ENCODE results near the gene TEX28.
"Not testable (repeated sequence)": the region's sequence is repeated elsewhere in the genome, so short reads cannot be mapped to it uniquely, and the experiment has no call there.

TEX28 gene

GRCh38 chrX:154309041-154309775, 14.3 kb upstream of the TEX28 start:
- TF ChIP-seq, protein P1, sequence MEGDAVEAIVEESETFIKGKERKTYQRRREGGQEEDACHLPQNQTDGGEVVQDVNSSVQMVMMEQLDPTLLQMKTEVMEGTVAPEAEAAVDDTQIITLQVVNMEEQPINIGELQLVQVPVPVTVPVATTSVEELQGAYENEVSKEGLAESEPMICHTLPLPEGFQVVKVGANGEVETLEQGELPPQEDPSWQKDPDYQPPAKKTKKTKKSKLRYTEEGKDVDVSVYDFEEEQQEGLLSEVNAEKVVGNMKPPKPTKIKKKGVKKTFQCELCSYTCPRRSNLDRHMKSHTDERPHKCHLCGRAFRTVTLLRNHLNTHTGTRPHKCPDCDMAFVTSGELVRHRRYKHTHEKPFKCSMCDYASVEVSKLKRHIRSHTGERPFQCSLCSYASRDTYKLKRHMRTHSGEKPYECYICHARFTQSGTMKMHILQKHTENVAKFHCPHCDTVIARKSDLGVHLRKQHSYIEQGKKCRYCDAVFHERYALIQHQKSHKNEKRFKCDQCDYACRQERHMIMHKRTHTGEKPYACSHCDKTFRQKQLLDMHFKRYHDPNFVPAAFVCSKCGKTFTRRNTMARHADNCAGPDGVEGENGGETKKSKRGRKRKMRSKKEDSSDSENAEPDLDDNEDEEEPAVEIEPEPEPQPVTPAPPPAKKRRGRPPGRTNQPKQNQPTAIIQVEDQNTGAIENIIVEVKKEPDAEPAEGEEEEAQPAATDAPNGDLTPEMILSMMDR (IDR thresholded peaks at IDR 0.05): no peak
- Histone ChIP-seq H3K4me3 (no peak overlapping the region), H3K27ac (no peak overlapping the region)
- DNase-seq (ENCODE audit: low spot score): no peak

GRCh38 chrX:154308108-154308946, 13.4 kb upstream of the TEX28 start:
- TF ChIP-seq, protein P1 (IDR thresholded peaks at IDR 0.05): peak; percentile 47
- Histone ChIP-seq H3K4me3 (no peak overlapping the region), H3K27ac (no peak overlapping the region)
- no peak for DNase-seq (ENCODE audit: low spot score)

DNA sequence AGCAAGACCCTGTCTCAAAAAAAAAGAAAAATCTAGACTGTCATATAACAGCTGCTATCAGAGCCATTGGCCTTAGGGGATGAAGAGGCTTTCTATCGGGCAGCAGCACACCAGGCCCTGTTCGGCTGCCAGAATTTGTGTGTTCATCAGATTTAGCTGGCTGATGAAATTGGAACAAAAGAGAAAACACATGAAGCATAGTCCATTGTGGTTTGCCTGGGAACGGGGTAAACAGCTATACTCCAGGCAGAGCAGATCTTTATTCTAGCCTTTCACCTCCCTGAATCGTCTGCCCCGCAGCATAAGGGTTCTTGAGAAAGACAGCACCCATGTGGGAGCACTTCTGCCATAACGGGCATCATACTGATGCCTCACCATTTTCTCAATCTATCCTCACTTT, 12.3 kb upstream of the TEX28 start:
- Histone ChIP-seq H3K27ac (no peak overlapping the region), H3K4me3 (no peak overlapping the region)
- TF ChIP-seq, protein P1 (IDR thresholded peaks at IDR 0.05): no peak
- DNase-seq (ENCODE audit: low spot score): no peak

GRCh38 chrX:154305541-154306205, 10.7 kb upstream of the TEX28 start:
- H3K27ac ChIP-seq: no peak overlapping the region
- TF ChIP-seq, protein P1 (IDR thresholded peaks at IDR 0.05): no peak
- no peak for DNase-seq (ENCODE audit: low spot score)
- H3K4me3 ChIP-seq: no peak overlapping the region

DNA sequence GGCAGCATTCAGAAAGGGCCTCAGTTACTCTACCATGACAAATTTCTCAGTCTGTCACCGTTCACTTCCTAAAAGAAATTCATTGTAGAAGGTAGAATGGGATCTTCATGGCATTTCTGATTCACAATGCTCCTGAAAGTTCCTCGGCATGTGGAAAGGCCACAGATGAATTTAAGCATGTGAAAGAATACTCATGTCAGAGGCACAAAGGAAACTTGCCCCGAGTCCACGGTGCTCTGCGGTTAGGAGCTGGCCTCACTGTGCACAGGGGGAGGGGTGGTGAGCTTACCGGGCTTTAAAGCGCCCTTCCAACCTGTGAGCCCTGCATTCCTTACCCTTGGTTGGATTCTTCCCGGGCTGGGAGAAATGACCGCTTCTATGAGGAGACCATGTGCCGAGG, 9.9 kb upstream of the TEX28 start:
- TF ChIP-seq, protein P1 (IDR thresholded peaks at IDR 0.05): no peak
- no peak for DNase-seq (ENCODE audit: low spot score)

GRCh38 chrX:154303476-154303875, 8.6 kb upstream of the TEX28 start:
- TF ChIP-seq, protein P1 (IDR thresholded peaks at IDR 0.05): no peak
- H3K27ac ChIP-seq: no peak overlapping the region
- DNase-seq (ENCODE audit: low spot score): no peak
- H3K4me3 ChIP-seq: no peak overlapping the region

More for the DNA sequence above, 9.9 kb upstream of the TEX28 start:
- no peak overlapping the region for H3K27ac ChIP-seq
- no peak overlapping the region for H3K4me3 ChIP-seq

DNA sequence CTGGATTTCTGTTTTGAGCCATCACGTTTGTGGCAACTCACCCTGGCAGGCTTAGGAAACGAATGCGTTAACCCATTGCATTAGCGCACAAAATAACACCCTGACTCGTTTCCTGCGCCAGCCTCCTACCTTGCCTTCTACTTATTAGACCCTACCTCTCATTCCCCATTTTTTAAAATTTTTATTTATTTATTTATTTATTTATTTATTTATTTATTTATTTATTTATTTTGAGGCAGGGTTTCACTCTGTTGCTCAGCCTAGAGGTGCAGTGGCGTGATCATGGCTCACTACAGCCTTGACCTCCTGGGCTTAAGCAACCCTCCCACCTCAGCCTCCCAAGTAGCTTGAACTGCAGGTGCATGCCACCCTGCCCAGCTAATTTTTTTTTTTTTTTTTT, 8.1 kb upstream of the TEX28 start:
- not testable (repeated sequence) for H3K27ac ChIP-seq; DNase-seq (ENCODE audit: low spot score)

More for the DNA sequence above, 8.1 kb upstream of the TEX28 start:
- not testable (repeated sequence) for H3K4me3 ChIP-seq

Data from coronary artery (tissue), 2 donors.